ENCODE data around the gene ENPP1. TPM values are rescaled to one million over a fixed set of nuclear protein-coding genes. Genes with fewer than 3 reads are reported as not detected.
"Not testable (repeated sequence)": the region's sequence is repeated elsewhere in the genome, so short reads cannot be mapped to it uniquely, and the experiment has no call there.

Gene ENPP1
- total RNA-seq, 1 donor: 0.21 TPM

DNA sequence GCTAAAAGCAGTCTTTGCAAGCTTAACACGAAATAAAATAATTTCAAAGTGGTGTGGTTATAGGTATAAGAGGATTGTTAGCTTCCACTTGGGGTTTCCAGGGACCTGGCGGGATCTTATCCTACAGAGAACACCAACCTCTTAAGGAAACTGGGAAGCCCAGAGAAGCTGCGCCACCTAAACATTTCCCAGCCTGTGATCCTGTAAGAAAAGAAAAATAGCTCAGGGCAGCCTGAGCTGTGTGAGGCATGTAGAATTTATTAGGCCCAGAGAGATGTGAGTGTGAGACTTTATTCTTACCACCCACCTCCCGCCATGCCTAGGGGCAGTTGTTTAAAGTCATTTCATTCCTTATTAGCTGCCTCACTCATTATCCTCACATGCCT lies 89.2 kb downstream of the ENPP1 start:
- Histone ChIP-seq H3K4me1 (ENCODE audit: insufficient read depth, low read length) (no peaks in the 10 kb centered on the region), H3K9me3 (ENCODE audit: low read depth, low read length) (no peaks in the 10 kb centered on the region), H3K27me3 (ENCODE audit: insufficient read depth, low read length) (no peaks in the 10 kb centered on the region), H3K4me3 (ENCODE audit: low read length) (no peak overlapping the region)

DNA sequence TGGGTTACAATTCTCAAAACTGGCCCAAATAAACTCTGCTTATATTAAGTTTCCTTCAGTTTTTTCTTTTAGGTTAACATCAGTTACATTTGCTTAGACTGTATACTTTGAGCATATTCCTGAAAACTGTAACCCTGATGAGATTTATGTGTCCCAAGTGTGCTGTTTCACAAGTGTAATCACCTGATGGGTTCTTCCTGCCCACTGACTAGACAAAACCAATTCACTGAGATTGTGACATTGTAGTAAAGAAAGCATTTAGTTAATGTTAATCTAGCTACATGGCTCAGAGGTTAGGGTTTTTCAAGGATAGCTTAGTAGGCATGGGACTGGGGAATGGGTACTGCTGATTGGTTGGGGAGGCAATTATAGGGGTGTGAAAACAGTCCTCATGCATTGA lies 89.8 kb downstream of the ENPP1 start:
- H3K4me1 ChIP-seq (ENCODE audit: insufficient read depth, low read length): no peaks in the 10 kb centered on the region
- no peaks in the 10 kb centered on the region for H3K9me3 ChIP-seq (ENCODE audit: low read depth, low read length)
- no peaks in the 10 kb centered on the region for H3K27me3 ChIP-seq (ENCODE audit: insufficient read depth, low read length)
- H3K4me3 ChIP-seq (ENCODE audit: low read length): no peak overlapping the region

GRCh38 chr6:131898718-131899117 lies 90.9 kb downstream of the ENPP1 start:
- H3K27me3 ChIP-seq (ENCODE audit: insufficient read depth, low read length): no peaks in the 10 kb centered on the region

DNA sequence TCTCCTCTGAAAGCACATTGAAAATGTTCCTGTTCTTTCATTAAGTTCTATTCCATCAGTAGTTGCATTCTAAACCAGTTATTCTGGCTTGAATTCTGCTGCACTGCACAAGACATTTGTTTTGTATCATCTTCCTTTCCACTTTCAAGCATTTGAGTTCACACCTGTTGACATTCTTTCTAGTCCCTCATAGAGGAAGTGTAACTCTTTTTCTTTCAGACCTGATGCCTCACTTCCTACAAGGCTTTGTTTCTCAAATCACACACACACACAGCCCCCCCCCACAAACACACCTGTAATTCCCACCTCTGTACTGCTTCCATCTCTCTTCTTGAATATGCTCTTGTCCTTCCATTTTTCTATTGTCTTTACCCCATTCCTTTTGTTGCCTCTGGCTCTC lies 92.4 kb downstream of the ENPP1 start:
- no peak overlapping the region for H3K4me3 ChIP-seq (ENCODE audit: low read length)
- H3K4me1 ChIP-seq (ENCODE audit: insufficient read depth, low read length): no peaks in the 10 kb centered on the region
- no peaks in the 10 kb centered on the region for H3K27me3 ChIP-seq (ENCODE audit: insufficient read depth, low read length)
- no peaks in the 10 kb centered on the region for H3K9me3 ChIP-seq (ENCODE audit: low read depth, low read length)

More at GRCh38 chr6:131898718-131899117, 90.9 kb downstream of the ENPP1 start:
- Histone ChIP-seq H3K4me3 (ENCODE audit: low read length) (no peak overlapping the region), H3K9me3 (ENCODE audit: low read depth, low read length) (no peaks in the 10 kb centered on the region), H3K4me1 (ENCODE audit: insufficient read depth, low read length) (no peaks in the 10 kb centered on the region)

DNA sequence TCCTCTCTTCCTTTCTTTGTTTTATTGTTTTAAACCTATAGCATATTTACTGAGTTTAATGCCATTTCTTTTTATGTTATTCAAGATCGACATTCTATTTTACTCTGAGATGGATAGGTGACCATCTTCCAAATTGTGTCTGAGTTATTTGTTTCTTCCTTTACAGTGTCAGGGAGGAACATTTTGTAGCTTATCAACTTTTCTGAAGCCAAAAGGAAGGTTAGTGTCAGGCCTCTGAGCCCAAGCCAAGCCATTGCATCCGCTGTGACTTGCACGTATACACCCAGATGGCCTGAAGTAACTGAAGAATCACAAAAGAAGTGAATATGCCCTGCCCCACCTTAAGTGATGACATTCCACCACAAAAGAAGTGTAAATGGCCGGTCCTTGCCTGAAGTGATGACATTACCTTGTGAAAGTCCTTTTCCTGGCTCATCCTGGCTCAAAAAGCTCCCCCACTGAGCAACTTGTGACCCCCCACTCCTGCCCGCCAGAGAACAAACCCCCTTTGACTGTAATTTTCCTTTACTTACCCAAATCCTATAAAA lies 93.6 kb downstream of the ENPP1 start:
- H3K27me3 ChIP-seq (ENCODE audit: insufficient read depth, low read length); H3K4me1 ChIP-seq (ENCODE audit: insufficient read depth, low read length); H3K9me3 ChIP-seq (ENCODE audit: low read depth, low read length); H3K4me3 ChIP-seq (ENCODE audit: low read length): not testable (repeated sequence)

GRCh38 chr6:131903734-131904133 lies 95.9 kb downstream of the ENPP1 start:
- not testable (repeated sequence) for H3K4me3 ChIP-seq (ENCODE audit: low read length); H3K9me3 ChIP-seq (ENCODE audit: low read depth, low read length); H3K4me1 ChIP-seq (ENCODE audit: insufficient read depth, low read length); H3K27me3 ChIP-seq (ENCODE audit: insufficient read depth, low read length)

DNA sequence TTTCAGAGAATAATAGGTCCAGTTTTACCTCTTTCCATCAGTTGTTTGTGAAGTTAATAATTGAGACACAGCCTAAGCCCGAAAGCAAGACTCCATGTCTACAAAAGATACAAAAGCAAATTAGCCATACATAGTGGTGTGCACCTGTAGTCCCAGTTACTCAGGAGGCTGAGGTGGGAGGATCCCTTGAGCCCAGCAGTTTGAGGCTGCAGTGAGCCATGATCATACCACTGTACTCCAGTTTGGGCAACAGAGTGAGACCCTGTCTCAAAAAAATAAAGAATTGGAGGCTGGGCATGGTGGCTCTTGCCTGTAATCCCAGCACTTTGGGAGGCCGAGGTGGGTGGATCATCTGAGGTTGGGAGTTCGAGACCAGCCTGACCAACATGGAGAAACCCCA lies 101.0 kb downstream of the ENPP1 start:
- not testable (repeated sequence) for H3K9me3 ChIP-seq (ENCODE audit: low read depth, low read length); H3K4me3 ChIP-seq (ENCODE audit: low read length); H3K4me1 ChIP-seq (ENCODE audit: insufficient read depth, low read length)
- H3K27me3 ChIP-seq (ENCODE audit: insufficient read depth, low read length): peaks cover 26% of the 10 kb centered on the region

- Histone ChIP-seq H3K4me1 (ENCODE audit: insufficient read depth, low read length) (peaks cover 4% of the 10 kb centered on the region), H3K4me3 (ENCODE audit: low read length) (no peak overlapping the region), H3K27me3 (ENCODE audit: insufficient read depth, low read length) (peaks cover 32% of the 10 kb centered on the region), H3K9me3 (ENCODE audit: low read depth, low read length) (no peaks in the 10 kb centered on the region)
Observed at GRCh38 chr6:131909408-131910218, 101.8 kb downstream of the ENPP1 start.

DNA sequence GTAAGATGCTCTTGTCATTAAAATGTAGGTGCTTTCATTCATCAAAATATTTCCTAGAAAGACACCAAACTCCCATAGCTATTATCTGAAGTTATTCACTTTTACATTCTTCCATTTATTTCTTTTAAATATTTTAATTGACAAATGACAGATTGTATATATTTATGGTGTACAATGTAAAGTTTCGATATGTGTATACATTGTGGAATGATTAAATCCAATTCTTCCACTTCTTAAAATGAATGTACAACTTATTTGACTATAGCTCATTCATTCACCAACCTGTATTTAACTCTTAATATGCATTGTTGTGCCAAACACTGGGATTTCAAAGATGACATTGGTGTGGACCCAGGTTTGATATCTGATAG lies 102.4 kb downstream of the ENPP1 start:
- Histone ChIP-seq H3K9me3 (ENCODE audit: low read depth, low read length) (no peaks in the 10 kb centered on the region), H3K27me3 (ENCODE audit: insufficient read depth, low read length) (peaks cover 35% of the 10 kb centered on the region), H3K4me3 (ENCODE audit: low read length) (no peak overlapping the region), H3K4me1 (ENCODE audit: insufficient read depth, low read length) (peaks cover 4% of the 10 kb centered on the region)

GRCh38 chr6:131910956-131911355 lies 103.1 kb downstream of the ENPP1 start:
- Histone ChIP-seq H3K4me3 (ENCODE audit: low read length) (no peak overlapping the region), H3K27me3 (ENCODE audit: insufficient read depth, low read length) (peaks cover 40% of the 10 kb centered on the region), H3K9me3 (ENCODE audit: low read depth, low read length) (no peaks in the 10 kb centered on the region), H3K4me1 (ENCODE audit: insufficient read depth, low read length) (peaks cover 4% of the 10 kb centered on the region)

GRCh38 chr6:131911951-131912350 lies 104.1 kb downstream of the ENPP1 start:
- H3K9me3 ChIP-seq (ENCODE audit: low read depth, low read length): no peaks in the 10 kb centered on the region
- peaks cover 40% of the 10 kb centered on the region for H3K27me3 ChIP-seq (ENCODE audit: insufficient read depth, low read length)
- peaks cover 4% of the 10 kb centered on the region for H3K4me1 ChIP-seq (ENCODE audit: insufficient read depth, low read length)
- no peak overlapping the region for H3K4me3 ChIP-seq (ENCODE audit: low read length)

DNA sequence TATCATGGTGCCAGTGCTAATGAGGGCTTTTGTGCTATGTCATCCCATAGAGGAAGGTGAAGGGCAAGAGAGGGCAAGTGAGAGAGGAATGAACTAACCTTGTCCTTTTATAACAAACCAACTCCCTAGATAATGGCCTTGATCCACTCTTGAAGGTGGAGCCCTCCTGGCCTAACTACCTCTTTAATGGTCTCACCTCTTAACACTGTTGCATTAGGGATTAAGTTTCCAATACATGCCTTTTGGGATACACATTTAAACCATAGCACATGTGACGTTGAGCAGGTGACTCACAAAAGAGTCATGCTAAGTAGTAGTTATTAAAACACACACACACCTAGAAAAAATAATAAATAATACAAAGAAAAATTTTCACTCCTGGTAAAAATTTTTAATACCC lies 106.4 kb downstream of the ENPP1 start:
- Histone ChIP-seq H3K27me3 (ENCODE audit: insufficient read depth, low read length) (peaks cover 38% of the 10 kb centered on the region), H3K4me1 (ENCODE audit: insufficient read depth, low read length) (peaks cover 9% of the 10 kb centered on the region), H3K9me3 (ENCODE audit: low read depth, low read length) (no peaks in the 10 kb centered on the region), H3K4me3 (ENCODE audit: low read length) (no peak overlapping the region)

- H3K4me1 ChIP-seq (ENCODE audit: insufficient read depth, low read length): peaks cover 6% of the 10 kb centered on the region
- no peak overlapping the region for H3K4me3 ChIP-seq (ENCODE audit: low read length)
- peaks cover 38% of the 10 kb centered on the region for H3K27me3 ChIP-seq (ENCODE audit: insufficient read depth, low read length)
- no peaks in the 10 kb centered on the region for H3K9me3 ChIP-seq (ENCODE audit: low read depth, low read length)
Observed at GRCh38 chr6:131914967-131915751, 107.3 kb downstream of the ENPP1 start.

- not testable (repeated sequence) for H3K4me3 ChIP-seq (ENCODE audit: low read length); H3K9me3 ChIP-seq (ENCODE audit: low read depth, low read length); H3K4me1 ChIP-seq (ENCODE audit: insufficient read depth, low read length)
- peaks cover 38% of the 10 kb centered on the region for H3K27me3 ChIP-seq (ENCODE audit: insufficient read depth, low read length)
Observed at GRCh38 chr6:131916091-131916796, 108.4 kb downstream of the ENPP1 start.

DNA sequence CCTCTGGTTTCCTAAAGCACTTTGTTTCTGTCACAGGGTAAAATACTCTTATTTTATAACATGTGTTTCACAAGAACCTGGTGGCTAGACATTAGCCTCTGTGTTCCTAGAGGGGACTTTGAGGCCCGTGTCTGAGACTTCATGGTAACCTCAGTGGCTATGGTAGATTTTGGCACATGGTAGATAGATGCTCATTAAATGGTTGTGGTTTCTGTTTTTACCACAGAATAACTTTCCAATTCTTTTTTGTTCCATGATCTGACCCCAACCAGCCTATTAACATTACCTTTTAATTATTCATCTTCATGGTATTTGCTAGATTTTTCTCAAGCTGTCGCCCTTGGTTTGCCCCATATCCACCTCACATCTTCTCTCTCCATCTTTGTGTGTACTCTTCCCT lies 109.0 kb downstream of the ENPP1 start:
- H3K4me1 ChIP-seq (ENCODE audit: insufficient read depth, low read length): peaks cover 6% of the 10 kb centered on the region
- H3K9me3 ChIP-seq (ENCODE audit: low read depth, low read length): no peaks in the 10 kb centered on the region
- no peak overlapping the region for H3K4me3 ChIP-seq (ENCODE audit: low read length)
- H3K27me3 ChIP-seq (ENCODE audit: insufficient read depth, low read length): peaks cover 36% of the 10 kb centered on the region

Data from mononuclear cell (primary cell).